CD4-positive, alpha-beta T cell (primary cell): ENCODE measurements around the gene RRM1. TPM values are rescaled to one million over a fixed set of nuclear protein-coding genes. Genes with fewer than 3 reads are reported as not detected.

Source experiments
- ATAC-seq: fragments of 200-7000 bp; cut with Tn5 transposase; one replicate; pipeline ENCODE4 v1.10.0; 2022; ENCODE audit warnings: mild to moderate bottlenecking; ENCODE audit not compliant: poor library complexity
- CTCF ChIA-PET: fragments of 350-600 bp; sonication (Branson Sonifier 250); formaldehyde crosslinking; loops from one replicate; lab custom pipeline; 2021; ENCODE audit warnings: antibody characterized with exemption, inconsistent platforms; lab: Charles Lee
- POLR2A ChIA-PET: fragments of 350-600 bp; sonication (Branson Sonifier 250); formaldehyde crosslinking; loops from one replicate; lab custom pipeline; 2021; ENCODE audit warnings: antibody characterized with exemption, inconsistent platforms; lab: Charles Lee
- DNase-seq, 14 experiments: peaks; one replicate each; pipeline ENCODE4 v3.0.0-alpha.2; 2013 to 2020; ENCODE audit warnings: mixed read lengths in 2 of 14
- H3K27ac ChIP-seq, 2 donors: one replicate each; pipeline versions ENCODE4 v1.5.1 to v1.7.0; 2013; ENCODE audit warnings: low read length in 2 of 2, low read depth in 1 of 2, mild to moderate bottlenecking in 1 of 2
- H3K27me3 ChIP-seq, 2 experiments: 1 replicate in 1 of 2; 2 replicates in 1 of 2; pipeline versions ENCODE4 v1.6.1 to v1.7.0; 2013; ENCODE audit warnings: low read length in 2 of 2, control low read depth in 1 of 2, mild to moderate bottlenecking in 1 of 2, moderate library complexity in 1 of 2; ENCODE audit not compliant: insufficient read depth in 2 of 2, control insufficient read depth in 1 of 2
- H3K36me3 ChIP-seq: one replicate; pipeline ENCODE4 v1.6.1; 2013; ENCODE audit warnings: low read length, control low read depth; ENCODE audit not compliant: insufficient read depth
- H3K4me1 ChIP-seq: one replicate; pipeline ENCODE4 v1.6.1; 2013; ENCODE audit warnings: low read length, control low read depth; ENCODE audit not compliant: insufficient read depth
- H3K4me3 ChIP-seq: one replicate; pipeline ENCODE4 v1.5.1; 2013; ENCODE audit warnings: mild to moderate bottlenecking, low read length, moderate library complexity
- H3K9me3 ChIP-seq, 2 experiments: 1 replicate in 1 of 2; 2 replicates in 1 of 2; pipeline versions ENCODE4 v1.6.1 to v1.7.0; 2013; ENCODE audit warnings: low read length in 2 of 2, mild to moderate bottlenecking in 2 of 2, control low read depth in 1 of 2, moderate library complexity in 1 of 2; ENCODE audit not compliant: control insufficient read depth in 1 of 2, insufficient read depth in 1 of 2
- H3K27ac Mint-ChIP-seq: one replicate; pipeline ENCODE4 v1.8.0; 2020; ENCODE audit warnings: mixed read lengths
- H3K27me3 Mint-ChIP-seq: one replicate; pipeline ENCODE4 v1.8.0; 2021; ENCODE audit warnings: mixed read lengths
- H3K36me3 Mint-ChIP-seq: one replicate; pipeline ENCODE4 v1.8.0; 2021; ENCODE audit warnings: low read depth, mixed read lengths
- H3K4me1 Mint-ChIP-seq: one replicate; pipeline ENCODE4 v1.8.0; 2021; ENCODE audit warnings: low read depth, mixed read lengths
- H3K4me3 Mint-ChIP-seq: one replicate; pipeline ENCODE4 v1.8.0; 2020; ENCODE audit warnings: mild to moderate bottlenecking, mixed read lengths
- H3K9me3 Mint-ChIP-seq: one replicate; pipeline ENCODE4 v1.8.0; 2020; ENCODE audit warnings: mixed read lengths
- CTCF ChIP-seq: fragments of 200-600 bp; IDR thresholded peaks from one replicate; pipeline ENCODE4 v1.8.0; 2022; ENCODE audit warnings: antibody characterized with exemption, mild to moderate bottlenecking
- intact Hi-C, 2 experiments: fragments of 100-400 bp; cut with DNase I in 1 of 2; cut with micrococcal nuclease in 1 of 2; formaldehyde crosslinking; loops; one replicate each; pipeline versions ENCODE4 v1.15.1 to v1.9.0; 2023 to 2025; cut with DNase I, micrococcal nuclease
- total RNA-seq, 174 experiments: library from RNA in 2 of 174; stranded (reverse) in 2 of 174; gene quantifications; one replicate each; pipeline ENCODE4 v1.2.3 and lab custom pipeline; 2021 to 2026

Gene RRM1
- total RNA-seq, 2 experiments from 2014 or later = 64.7 to 73.1 TPM

GRCh38 chr11:4186464-4187054 is 92.0 kb downstream of the RRM1 start:
- POLR2A ChIA-PET = interaction anchor here (1.9 kb wide), 1 partner anchor 207 kb away, joined by 8 read pairs; the partner anchor contains the start of gene TRIM21
- ATAC-seq = no peak
- intact Hi-C loops = loop anchor here (1.0 to 10.0 kb wide), 8 partner anchors 307 to 1698 kb away; partner anchors contain the start of genes OR52N2 (in 2 of the 2), OR51D1 (in 1 of the 2), OR51M1 (in 1 of the 2) and OR52E4 (in 1 of the 2)

GRCh38 chr11:4187055-4187988 is 92.7 kb downstream of the RRM1 start:
- peak overlapping the region; percentile 51 for H3K4me3 ChIP-seq
- Mint-ChIP-seq H3K4me1 (no peaks in the 10 kb centered on the region), H3K4me3 (peak overlapping the region; percentile 80), H3K36me3 (no peaks in the 10 kb centered on the region), H3K27ac (no peak overlapping the region), H3K27me3 (no peaks in the 10 kb centered on the region), H3K9me3 (no peaks in the 10 kb centered on the region)
- no peaks in the 10 kb centered on the region for H3K36me3 ChIP-seq
- no peaks in the 10 kb centered on the region for H3K9me3 ChIP-seq
- H3K4me1 ChIP-seq = peaks cover 9% of the 10 kb centered on the region
- POLR2A ChIA-PET = interaction anchor here (1.9 kb wide), 1 partner anchor 206 kb away, joined by 8 read pairs; the partner anchor contains the start of gene TRIM21
- no peaks in the 10 kb centered on the region for H3K27me3 ChIP-seq
- ATAC-seq (peak; percentile 90), DNase-seq (peak; percentile 61 to 89 (median 80))
- intact Hi-C loops = loop anchor here (1.0 to 10.0 kb wide), 8 partner anchors 306 to 1697 kb away; partner anchors contain the start of genes OR52N2 (in 2 of the 2), OR51D1 (in 1 of the 2), OR51M1 (in 1 of the 2) and OR52E4 (in 1 of the 2)
- H3K27ac ChIP-seq = no peak overlapping the region
- peak; percentile 89 for TF ChIP-seq CTCF
- CTCF ChIA-PET = interaction anchor here (0.6 to 2.3 kb wide), 16 partner anchors 10 to 1704 kb away, joined by 3 to 36 read pairs (median 4); partner anchors contain the start of gene OR52M1

More at GRCh38 chr11:4186464-4187054, 92.0 kb downstream of the RRM1 start:
- CTCF ChIA-PET = interaction anchor here (1.1 to 2.3 kb wide), 5 partner anchors 9 to 358 kb away, joined by 3 to 36 read pairs (median 9); partner anchors contain the start of gene OR52M1
- TF ChIP-seq CTCF = no peak
- H3K27me3 ChIP-seq = no peaks in the 10 kb centered on the region
- H3K27ac ChIP-seq = no peak overlapping the region
- Mint-ChIP-seq H3K4me1 (no peaks in the 10 kb centered on the region), H3K36me3 (no peaks in the 10 kb centered on the region), H3K27me3 (no peaks in the 10 kb centered on the region), H3K9me3 (no peaks in the 10 kb centered on the region), H3K4me3 (peak overlapping the region; percentile 80), H3K27ac (no peak overlapping the region)
- peaks cover 9% of the 10 kb centered on the region for H3K4me1 ChIP-seq
- no peaks in the 10 kb centered on the region for H3K36me3 ChIP-seq
- peak overlapping the region; percentile 51 for H3K4me3 ChIP-seq
- no peak for DNase-seq
- no peaks in the 10 kb centered on the region for H3K9me3 ChIP-seq

Other genes starting within 250 kb of the RRM1 start
- 10 to 100 TPM; 89.0 to 94.9 TPM for gene STIM1, start 239.1 kb upstream of the RRM1 start, total RNA-seq